ENCODE measurements around the gene BBS9.

DNA sequence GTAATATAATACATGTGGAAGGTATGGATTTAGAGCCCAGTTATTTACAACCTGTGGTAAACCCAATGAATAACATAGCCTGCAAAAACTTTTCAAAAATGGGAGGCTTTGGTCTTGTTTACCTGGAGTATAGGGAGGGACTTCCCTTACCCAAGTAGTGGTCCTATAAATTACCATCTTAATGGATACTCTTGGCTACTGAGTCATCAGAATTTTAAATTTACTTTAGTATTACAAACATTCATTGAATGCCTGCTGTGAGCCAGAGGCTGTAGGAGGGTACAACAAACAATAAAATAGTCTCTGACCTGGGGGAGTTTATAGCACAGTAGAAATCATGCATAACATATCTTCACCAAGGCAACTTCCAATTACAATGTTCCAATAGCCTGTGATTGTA, 365.1 kb downstream of the BBS9 start:
- TF ChIP-seq POLR2A (IDR thresholded peaks at IDR 0.05), result no peak
- TF ChIP-seq, protein P1, sequence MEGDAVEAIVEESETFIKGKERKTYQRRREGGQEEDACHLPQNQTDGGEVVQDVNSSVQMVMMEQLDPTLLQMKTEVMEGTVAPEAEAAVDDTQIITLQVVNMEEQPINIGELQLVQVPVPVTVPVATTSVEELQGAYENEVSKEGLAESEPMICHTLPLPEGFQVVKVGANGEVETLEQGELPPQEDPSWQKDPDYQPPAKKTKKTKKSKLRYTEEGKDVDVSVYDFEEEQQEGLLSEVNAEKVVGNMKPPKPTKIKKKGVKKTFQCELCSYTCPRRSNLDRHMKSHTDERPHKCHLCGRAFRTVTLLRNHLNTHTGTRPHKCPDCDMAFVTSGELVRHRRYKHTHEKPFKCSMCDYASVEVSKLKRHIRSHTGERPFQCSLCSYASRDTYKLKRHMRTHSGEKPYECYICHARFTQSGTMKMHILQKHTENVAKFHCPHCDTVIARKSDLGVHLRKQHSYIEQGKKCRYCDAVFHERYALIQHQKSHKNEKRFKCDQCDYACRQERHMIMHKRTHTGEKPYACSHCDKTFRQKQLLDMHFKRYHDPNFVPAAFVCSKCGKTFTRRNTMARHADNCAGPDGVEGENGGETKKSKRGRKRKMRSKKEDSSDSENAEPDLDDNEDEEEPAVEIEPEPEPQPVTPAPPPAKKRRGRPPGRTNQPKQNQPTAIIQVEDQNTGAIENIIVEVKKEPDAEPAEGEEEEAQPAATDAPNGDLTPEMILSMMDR (IDR thresholded peaks at IDR 0.05), result no peak

Data from testis (tissue), 2 donors.